Activated T-cell treated with anti-CD3 and anti-CD28 coated beads, Interleukin-2, amount 50 U/mL, for 72 hours (primary cell): ENCODE measurements around the gene VPS37B. TPM values are rescaled to one million over a fixed set of nuclear protein-coding genes. Genes with fewer than 3 reads are reported as not detected.

Source experiments
- ATAC-seq, 2 donors: fragments of 150-1000 bp; cut with Tn5 transposase; replicated peaks in 1 of 2; 2 replicates each; pipeline ENCODE4 v1.10.0; 2021; ENCODE audit warnings: moderate library complexity in 2 of 2, mild to moderate bottlenecking in 1 of 2
- DNase-seq, 2 donors: peaks; one replicate each; pipeline ENCODE4 v3.0.0; 2021 to 2022; ENCODE audit warnings: mixed read lengths in 1 of 2
- H3K27ac Mint-ChIP-seq: one replicate; pipeline ENCODE4 v1.8.0; 2022; ENCODE audit warnings: mild to moderate bottlenecking, moderate library complexity, mixed read lengths
- H3K27me3 Mint-ChIP-seq: one replicate; pipeline ENCODE4 v1.8.0; 2022; ENCODE audit warnings: low read depth, mixed read lengths
- H3K36me3 Mint-ChIP-seq, 2 donors: one replicate each; pipeline ENCODE4 v1.8.0; 2022; ENCODE audit warnings: mixed read lengths in 2 of 2, mild to moderate bottlenecking in 1 of 2; ENCODE audit not compliant: insufficient read depth in 2 of 2
- H3K4me1 Mint-ChIP-seq: one replicate; pipeline ENCODE4 v1.8.0; 2022; ENCODE audit warnings: low read depth, mixed read lengths
- H3K4me3 Mint-ChIP-seq, 2 donors: one replicate each; pipeline ENCODE4 v1.8.0; 2022; ENCODE audit warnings: mild to moderate bottlenecking in 2 of 2, mixed read lengths in 2 of 2, moderate library complexity in 2 of 2
- H3K9me3 Mint-ChIP-seq, 2 donors: one replicate each; pipeline ENCODE4 v1.8.0; 2022; ENCODE audit warnings: mixed read lengths in 2 of 2
- total RNA-seq, 2 donors: library from RNA; stranded (reverse); gene quantifications; one replicate each; pipeline ENCODE4 v1.2.3, GENCODE V29; 2022

The VPS37B gene
- total RNA-seq, 2 donors from 2014 or later: 28.8 to 37.4 TPM

- H3K9me3 Mint-ChIP-seq: no peaks in the 10 kb centered on the region
- no peaks in the 10 kb centered on the region for H3K27me3 Mint-ChIP-seq
- no peak overlapping the region for H3K4me3 Mint-ChIP-seq
- ATAC-seq: no peak
- H3K4me1 Mint-ChIP-seq: no peaks in the 10 kb centered on the region
- no peak for DNase-seq
- no peak overlapping the region for H3K27ac Mint-ChIP-seq
- H3K36me3 Mint-ChIP-seq: no peaks in the 10 kb centered on the region
These were observed 40.7 kb downstream of the VPS37B start for GRCh38 chr12:122855071-122855829.

- H3K27ac Mint-ChIP-seq: no peak overlapping the region
- H3K4me3 Mint-ChIP-seq: no peak overlapping the region
- H3K9me3 Mint-ChIP-seq: no peaks in the 10 kb centered on the region
- ATAC-seq (no peak), DNase-seq (no peak)
- no peaks in the 10 kb centered on the region for H3K4me1 Mint-ChIP-seq
- no peaks in the 10 kb centered on the region for H3K36me3 Mint-ChIP-seq
- H3K27me3 Mint-ChIP-seq: no peaks in the 10 kb centered on the region
These were observed 41.4 kb downstream of the VPS37B start for GRCh38 chr12:122854554-122854953.

- DNase-seq (no peak), ATAC-seq (no peak)
- Mint-ChIP-seq H3K9me3 (no peaks in the 10 kb centered on the region), H3K27ac (no peak overlapping the region), H3K27me3 (no peaks in the 10 kb centered on the region), H3K36me3 (no peaks in the 10 kb centered on the region), H3K4me3 (no peak overlapping the region), H3K4me1 (no peaks in the 10 kb centered on the region)
These were observed 42.2 kb downstream of the VPS37B start for GRCh38 chr12:122853582-122854245.

DNA sequence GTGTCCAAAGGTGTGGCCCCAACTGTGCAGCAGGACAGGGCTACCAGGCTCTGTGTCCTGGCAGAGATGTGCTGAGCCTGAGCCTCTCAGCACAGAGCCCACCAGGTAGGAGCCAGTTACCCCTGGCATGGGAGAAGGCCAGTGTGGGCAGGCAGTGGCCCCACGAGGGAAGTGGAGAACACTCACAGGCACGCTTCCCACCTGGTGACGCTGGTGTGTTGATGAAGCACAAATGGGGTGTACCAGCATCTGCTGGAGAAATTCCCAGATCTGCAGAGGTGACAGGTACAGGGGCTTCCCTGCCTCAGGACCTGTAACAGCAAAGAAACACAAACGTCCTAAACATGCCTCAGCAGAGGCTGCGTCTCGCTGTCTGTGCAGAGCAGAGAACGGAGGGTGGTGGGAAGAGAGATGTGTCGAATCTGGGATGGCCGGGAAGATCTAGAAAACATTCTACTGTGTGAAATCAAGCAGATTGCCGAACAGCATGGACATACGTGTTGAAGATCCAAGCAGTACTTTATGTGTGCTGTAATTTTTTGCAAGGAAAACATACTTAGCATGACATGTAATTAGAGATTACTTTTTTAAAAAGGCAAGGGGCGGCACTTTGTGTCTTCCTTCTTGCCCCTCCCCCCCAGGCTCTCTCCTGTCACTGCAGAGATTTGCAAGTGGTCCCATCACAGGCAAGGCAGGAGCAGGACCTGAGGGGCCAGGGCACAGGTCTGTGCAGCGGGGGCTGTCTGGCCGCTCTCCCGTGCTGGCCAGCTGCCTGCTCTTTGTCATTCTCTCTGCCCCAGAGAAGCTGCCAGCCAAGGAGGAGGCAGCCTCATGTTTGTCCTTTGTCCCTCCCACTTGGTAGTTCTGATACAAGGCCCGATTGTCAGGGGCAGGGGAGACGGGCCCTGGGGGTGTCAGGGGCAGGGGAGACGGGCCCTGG, 43.3 kb downstream of the VPS37B start:
- ATAC-seq: no peak
- Mint-ChIP-seq H3K4me3 (no peak overlapping the region), H3K4me1 (no peaks in the 10 kb centered on the region), H3K27ac (no peak overlapping the region), H3K27me3 (no peaks in the 10 kb centered on the region), H3K36me3 (no peaks in the 10 kb centered on the region), H3K9me3 (no peaks in the 10 kb centered on the region)
- no peak for DNase-seq

GRCh38 chr12:122851820-122852219, 44.1 kb downstream of the VPS37B start:
- Mint-ChIP-seq H3K36me3 (no peaks in the 10 kb centered on the region), H3K4me1 (no peaks in the 10 kb centered on the region), H3K9me3 (no peaks in the 10 kb centered on the region), H3K27ac (no peak overlapping the region), H3K27me3 (no peaks in the 10 kb centered on the region), H3K4me3 (no peak overlapping the region)
- ATAC-seq (no peak), DNase-seq (no peak)

- ATAC-seq (no peak), DNase-seq (no peak)
- Mint-ChIP-seq H3K4me1 (no peaks in the 10 kb centered on the region), H3K4me3 (no peak overlapping the region), H3K36me3 (no peaks in the 10 kb centered on the region), H3K27ac (no peak overlapping the region), H3K9me3 (no peaks in the 10 kb centered on the region), H3K27me3 (no peaks in the 10 kb centered on the region)
These were observed 45.1 kb downstream of the VPS37B start for GRCh38 chr12:122850695-122851350.

DNA sequence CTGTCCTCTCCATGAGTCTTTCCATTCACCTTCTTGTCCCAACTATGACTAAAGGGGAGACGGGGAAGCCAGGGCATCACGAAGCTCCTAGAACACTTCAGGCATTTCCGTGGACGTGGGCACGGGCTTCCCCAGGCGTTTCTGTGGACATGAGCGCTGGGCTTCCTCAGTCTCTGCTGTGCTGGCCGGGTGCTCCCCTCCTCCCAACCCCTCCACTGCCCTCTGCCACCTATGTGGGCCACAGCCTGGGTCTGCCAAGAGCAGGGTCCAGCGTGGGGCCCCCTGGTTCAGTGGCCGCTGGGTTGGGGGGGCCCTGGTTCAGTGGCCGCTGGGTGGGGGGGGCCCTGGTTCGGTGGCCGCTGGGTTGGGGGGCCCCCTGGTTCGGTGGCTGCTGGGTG, 45.9 kb downstream of the VPS37B start:
- no peak for ATAC-seq
- no peaks in the 10 kb centered on the region for H3K36me3 Mint-ChIP-seq
- no peaks in the 10 kb centered on the region for H3K4me1 Mint-ChIP-seq
- no peak overlapping the region for H3K4me3 Mint-ChIP-seq
- H3K27me3 Mint-ChIP-seq: no peaks in the 10 kb centered on the region
- DNase-seq: no peak
- H3K27ac Mint-ChIP-seq: no peak overlapping the region
- no peaks in the 10 kb centered on the region for H3K9me3 Mint-ChIP-seq

GRCh38 chr12:122849352-122850047, 46.4 kb downstream of the VPS37B start:
- Mint-ChIP-seq H3K9me3 (no peaks in the 10 kb centered on the region), H3K4me1 (no peaks in the 10 kb centered on the region), H3K4me3 (no peak overlapping the region), H3K27me3 (no peaks in the 10 kb centered on the region), H3K27ac (no peak overlapping the region), H3K36me3 (no peaks in the 10 kb centered on the region)
- no peak for ATAC-seq
- DNase-seq: no peak

- no peaks in the 10 kb centered on the region for H3K36me3 Mint-ChIP-seq
- ATAC-seq: no peak
These were observed 47.2 kb downstream of the VPS37B start for GRCh38 chr12:122848471-122849351.

DNA sequence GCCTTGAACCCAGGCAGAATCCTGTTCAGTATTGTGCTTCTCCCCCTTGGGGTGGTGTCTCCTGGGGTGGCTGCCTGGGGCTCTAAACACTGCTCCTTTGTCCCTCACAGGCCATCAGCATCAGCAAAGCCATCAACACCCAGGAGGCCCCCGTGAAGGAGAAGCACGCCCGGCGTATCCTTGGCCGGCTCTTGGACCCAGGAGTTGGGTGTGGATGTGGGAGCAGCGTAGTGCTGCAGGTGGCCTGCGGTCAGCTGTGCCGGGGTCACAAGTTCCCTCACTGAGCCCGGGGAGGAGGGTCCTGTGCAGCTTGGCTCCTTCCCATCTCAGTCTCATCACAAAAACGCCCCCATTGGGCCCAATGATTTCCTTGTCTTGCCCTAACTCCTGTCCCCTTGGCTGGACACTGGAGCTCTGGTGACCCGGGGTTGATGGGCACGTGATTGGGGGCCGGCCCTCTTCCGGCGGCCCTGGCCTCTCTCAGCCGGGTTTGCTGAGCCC, 48.0 kb downstream of the VPS37B start:
- no peaks in the 10 kb centered on the region for H3K4me1 Mint-ChIP-seq
- DNase-seq (no peak), ATAC-seq (no peak)
- peak overlapping the region; percentile 40 for H3K27ac Mint-ChIP-seq
- H3K4me3 Mint-ChIP-seq: no peak overlapping the region
- H3K9me3 Mint-ChIP-seq: no peaks in the 10 kb centered on the region
- H3K27me3 Mint-ChIP-seq: no peaks in the 10 kb centered on the region
- H3K36me3 Mint-ChIP-seq: no peaks in the 10 kb centered on the region

More at GRCh38 chr12:122848471-122849351, 47.2 kb downstream of the VPS37B start:
- H3K4me1 Mint-ChIP-seq: no peaks in the 10 kb centered on the region
- H3K27ac Mint-ChIP-seq: peak overlapping the region; percentile 40
- DNase-seq: no peak
- H3K9me3 Mint-ChIP-seq: no peaks in the 10 kb centered on the region
- no peak overlapping the region for H3K4me3 Mint-ChIP-seq
- no peaks in the 10 kb centered on the region for H3K27me3 Mint-ChIP-seq

GRCh38 chr12:122847516-122847836, 48.4 kb downstream of the VPS37B start:
- no peak overlapping the region for H3K4me3 Mint-ChIP-seq
- H3K27me3 Mint-ChIP-seq: no peaks in the 10 kb centered on the region
- no peaks in the 10 kb centered on the region for H3K4me1 Mint-ChIP-seq
- H3K9me3 Mint-ChIP-seq: no peaks in the 10 kb centered on the region
- DNase-seq (no peak), ATAC-seq (no peak)
- H3K36me3 Mint-ChIP-seq: no peaks in the 10 kb centered on the region
- H3K27ac Mint-ChIP-seq: no peak overlapping the region
